ENCODE results near the gene WIPF3.

GRCh38 chr7:29894256-29894655 is 87.9 kb downstream of the WIPF3 start:
- TF ChIP-seq POLR2A (IDR thresholded peaks at IDR 0.05; ENCODE audit: low read depth, low read length) = no peak
- TF ChIP-seq ZZZ3 (IDR thresholded peaks at IDR 0.05; ENCODE audit: control insufficient read depth, insufficient read length, low read depth) = no peak
- no peak for TF ChIP-seq ZNF384 (IDR thresholded peaks at IDR 0.05; ENCODE audit: borderline replicate concordance, low read depth, low read length)
- no peak for TF ChIP-seq NFXL1 (IDR thresholded peaks at IDR 0.05; ENCODE audit: borderline replicate concordance)
- TF ChIP-seq TCF7 (IDR thresholded peaks at IDR 0.05; ENCODE audit: borderline replicate concordance) = no peak
- no peak for TF ChIP-seq BHLHE40 (IDR thresholded peaks at IDR 0.05; ENCODE audit: borderline replicate concordance in 1 of 2, low read depth in 2 of 2, low read length in 1 of 2)
- TF ChIP-seq EP300 (IDR thresholded peaks at IDR 0.05; ENCODE audit: borderline replicate concordance in 1 of 2, control insufficient read depth in 1 of 2, low read depth in 2 of 2, low read length in 2 of 2) = no peak
- TF ChIP-seq JUND (IDR thresholded peaks at IDR 0.05; ENCODE audit: low read depth, low read length) = no peak
- TF ChIP-seq FOXM1 (IDR thresholded peaks at IDR 0.05; ENCODE audit: low read depth, low read length) = no peak
- TF ChIP-seq EGR1 (IDR thresholded peaks at IDR 0.05; ENCODE audit: borderline replicate concordance in 1 of 2, low read depth in 2 of 2, low read length in 2 of 2) = no peak

Data from GM12878 (cell line).